Stimulated activated CD4-positive, alpha-beta T cell treated with anti-CD3 and anti-CD28 coated beads, Interleukin-4, amount 100 ng/mL, for 48 hours (primary cell): Measurements from ENCODE around the gene UPF3A.
"Not testable (repeated sequence)": the region's sequence is repeated elsewhere in the genome, so short reads cannot be mapped to it uniquely, and the experiment has no call there.

Experiments used
- DNase-seq, 2 donors: peaks; one replicate each; pipeline ENCODE4 v3.0.0-alpha.2; 2020; ENCODE audit warnings: low read depth in 2 of 2

The UPF3A gene, protein sequence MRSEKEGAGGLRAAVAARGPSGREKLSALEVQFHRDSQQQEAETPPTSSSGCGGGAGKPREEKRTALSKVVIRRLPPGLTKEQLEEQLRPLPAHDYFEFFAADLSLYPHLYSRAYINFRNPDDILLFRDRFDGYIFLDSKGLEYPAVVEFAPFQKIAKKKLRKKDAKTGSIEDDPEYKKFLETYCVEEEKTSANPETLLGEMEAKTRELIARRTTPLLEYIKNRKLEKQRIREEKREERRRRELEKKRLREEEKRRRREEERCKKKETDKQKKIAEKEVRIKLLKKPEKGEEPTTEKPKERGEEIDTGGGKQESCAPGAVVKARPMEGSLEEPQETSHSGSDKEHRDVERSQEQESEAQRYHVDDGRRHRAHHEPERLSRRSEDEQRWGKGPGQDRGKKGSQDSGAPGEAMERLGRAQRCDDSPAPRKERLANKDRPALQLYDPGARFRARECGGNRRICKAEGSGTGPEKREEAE

DNA sequence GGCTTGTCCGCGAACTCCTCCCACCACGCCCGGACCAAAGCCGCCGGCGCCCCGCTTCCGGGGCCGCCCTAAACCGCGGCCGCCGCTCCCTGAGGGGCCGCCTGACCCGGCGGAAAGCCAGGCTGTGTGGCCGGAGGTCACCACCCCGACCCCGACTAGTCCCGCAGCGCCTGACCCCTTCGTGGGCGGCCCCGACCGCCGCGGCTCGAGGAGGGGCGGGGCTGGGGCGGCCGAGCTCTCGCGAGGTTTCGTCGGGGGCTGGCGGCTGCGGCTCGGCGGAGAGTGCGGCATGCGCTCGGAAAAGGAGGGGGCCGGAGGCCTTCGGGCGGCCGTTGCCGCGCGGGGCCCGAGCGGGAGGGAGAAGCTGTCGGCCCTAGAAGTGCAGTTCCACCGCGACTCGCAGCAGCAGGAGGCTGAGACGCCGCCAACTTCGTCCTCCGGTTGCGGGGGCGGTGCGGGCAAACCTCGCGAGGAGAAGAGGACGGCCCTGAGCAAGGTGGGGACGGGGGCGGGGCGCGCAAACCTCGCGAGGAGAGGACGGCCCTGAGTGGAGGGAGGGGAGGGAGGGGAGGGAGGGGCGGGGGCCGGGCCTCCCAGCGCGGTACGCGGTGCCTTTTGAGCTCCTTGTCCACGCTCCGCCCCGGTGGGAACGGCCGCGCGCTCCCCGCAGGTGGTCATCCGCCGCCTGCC is at the start of gene UPF3A:
Gene UPF3A (plus strand): TSS at position 251 of the 690 bp plus-strand sequence. CDS start 39 bp downstream, at position 290.
- peak; percentile 82 to 85 for DNase-seq

DNA sequence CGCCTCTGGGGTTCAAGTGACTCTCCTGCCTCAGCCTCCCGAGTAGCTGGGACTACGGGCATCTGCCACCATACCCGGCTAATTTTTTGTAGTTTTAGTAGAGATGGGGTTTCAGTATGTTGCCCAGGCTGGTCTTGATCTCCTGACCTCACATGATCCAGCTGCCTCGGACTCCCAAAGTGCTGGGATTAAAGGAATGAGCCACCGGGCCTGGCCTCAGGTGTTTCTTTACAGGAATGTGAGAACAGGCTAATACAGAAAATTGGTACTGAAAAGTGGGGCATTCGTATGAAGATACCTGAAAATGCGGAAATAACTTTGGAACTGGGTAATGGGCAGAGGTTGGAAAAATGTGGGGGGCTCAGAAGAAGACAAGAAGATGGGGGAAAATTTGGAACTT is 49.5 kb upstream of the UPF3A start:
- DNase-seq = no peak

DNA sequence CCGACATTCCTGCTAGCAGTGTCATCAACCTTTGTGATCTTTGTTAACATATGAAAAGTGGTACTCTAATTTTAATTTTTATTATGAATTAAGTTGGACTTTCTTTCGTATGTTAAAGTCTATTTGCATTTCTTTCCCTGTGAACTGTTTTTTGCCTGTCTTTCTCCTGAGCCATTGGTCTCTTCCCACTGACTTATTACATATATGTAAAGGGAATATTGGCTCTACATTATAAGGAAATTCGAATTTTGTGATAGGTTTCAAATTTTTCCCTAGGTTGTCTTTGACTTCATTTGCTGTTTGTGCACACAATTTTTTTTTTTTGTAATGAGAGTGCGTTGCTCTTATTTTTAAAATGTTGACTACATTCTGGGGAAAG is 47.1 kb upstream of the UPF3A start:
- DNase-seq = no peak

DNA sequence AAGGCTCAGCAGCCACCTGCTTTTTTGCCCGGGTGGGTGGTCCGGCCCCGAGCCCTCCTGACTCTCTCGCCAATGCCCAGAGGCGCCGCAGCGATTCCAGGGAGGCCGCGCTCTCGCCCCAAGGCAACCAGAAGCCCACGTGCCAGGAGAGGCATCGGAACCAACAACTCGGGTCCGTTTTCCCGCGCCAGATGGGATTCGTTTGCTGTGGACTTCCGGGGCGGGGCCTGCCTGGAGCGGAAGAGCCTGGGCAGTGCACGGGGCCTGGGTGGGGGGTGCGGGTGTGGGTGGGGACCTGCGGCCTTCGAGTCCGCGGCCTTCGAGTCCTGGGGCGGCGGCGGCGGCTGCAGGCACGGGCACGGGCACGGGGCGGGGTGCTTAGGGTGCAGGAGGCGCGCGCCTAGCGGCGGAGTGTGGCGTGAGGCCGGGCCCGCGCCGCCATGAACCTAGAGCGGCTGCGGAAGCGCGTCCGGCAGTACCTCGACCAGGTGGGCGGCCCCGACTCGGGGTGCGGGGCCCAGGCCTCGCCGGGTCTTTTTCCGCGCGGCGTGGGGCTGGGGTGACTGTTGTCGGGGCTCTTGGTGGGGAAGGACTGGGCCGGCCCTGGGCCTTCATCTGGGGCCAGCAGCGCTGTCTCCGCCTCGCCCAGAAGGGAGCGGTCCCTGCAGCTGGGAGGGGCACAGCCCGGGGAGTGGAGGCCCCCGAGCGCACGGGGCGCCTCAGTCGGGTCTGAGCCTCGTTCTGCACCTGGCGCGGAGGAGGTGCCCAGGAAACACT is 46.6 kb upstream of the UPF3A start, which contains the start of gene CDC16:
Gene CDC16 (plus strand): TSS at position 253 of the 777 bp plus-strand sequence. CDS start 188 bp downstream, at position 441.
- DNase-seq = peak; percentile 85 to 91

DNA sequence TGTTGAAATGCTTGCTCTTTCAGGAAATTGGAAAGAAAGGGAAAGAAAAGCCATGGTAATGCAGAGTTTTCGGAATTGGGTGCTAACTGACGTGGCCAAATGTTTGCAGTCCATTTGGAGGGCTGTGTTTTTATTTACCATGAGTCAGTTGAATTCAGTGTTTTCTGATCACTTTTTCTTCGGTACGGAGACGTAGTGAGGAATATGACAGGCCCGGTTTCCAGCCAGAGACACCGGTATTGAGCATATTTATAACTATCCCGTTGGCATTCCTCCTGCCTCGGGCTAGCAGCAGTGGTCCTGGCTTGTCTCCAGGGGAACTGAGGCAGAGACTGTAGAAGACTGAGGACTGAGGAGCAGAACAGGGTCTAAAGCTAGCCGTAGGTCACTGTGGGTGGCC is 45.7 kb upstream of the UPF3A start:
- DNase-seq = no peak

DNA sequence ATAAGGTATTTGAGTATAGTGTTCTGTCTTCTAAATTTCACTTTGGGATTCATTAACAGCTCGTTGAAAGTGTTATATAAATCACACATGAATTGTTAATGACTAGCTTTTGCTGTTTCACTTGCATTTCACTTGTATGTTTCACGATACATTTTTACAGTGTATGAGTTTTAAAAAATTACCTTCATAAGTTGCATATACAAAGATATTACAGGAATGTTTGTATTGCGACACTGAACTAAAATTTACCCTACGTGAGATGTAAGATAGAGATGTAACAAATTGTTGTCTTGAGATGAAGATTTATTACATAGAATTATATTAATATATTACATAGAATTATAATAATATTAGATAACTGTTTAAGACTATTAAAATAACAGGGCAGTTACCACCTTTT is 45.2 kb upstream of the UPF3A start:
- DNase-seq = no peak

DNA sequence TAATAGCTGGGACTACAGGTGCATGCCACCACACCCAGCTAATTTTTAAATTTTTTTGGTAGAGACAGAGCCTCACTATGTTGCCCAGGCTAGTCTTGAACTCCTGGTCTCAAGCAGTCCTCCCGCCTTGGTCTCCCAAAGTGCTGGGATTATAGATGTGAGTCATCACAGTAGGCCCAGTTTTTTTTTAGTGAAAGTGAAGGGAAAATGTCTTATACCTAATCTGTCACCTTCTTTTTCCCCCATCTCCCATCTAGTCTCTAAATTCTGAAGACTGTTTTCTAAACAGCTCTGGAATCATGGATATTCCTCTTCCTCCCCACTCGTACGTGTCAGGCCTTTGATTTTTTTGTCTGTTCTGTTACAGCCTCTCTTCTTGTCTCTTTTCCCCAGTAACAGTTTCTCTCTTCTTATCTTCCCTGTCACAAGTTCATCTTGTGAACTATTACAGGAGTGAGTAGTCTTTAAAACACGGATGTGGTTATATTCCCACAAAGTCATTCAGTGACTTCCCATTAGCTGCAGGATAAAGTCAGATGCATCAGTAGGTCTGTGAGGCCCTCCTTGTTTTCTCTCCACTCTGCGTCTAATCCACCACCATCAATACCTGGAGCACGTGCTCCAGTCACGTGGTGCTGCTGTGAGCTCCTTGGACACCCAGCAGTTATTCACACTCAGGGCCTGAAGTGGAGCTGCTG is 43.8 kb upstream of the UPF3A start:
- no peak for DNase-seq

DNA sequence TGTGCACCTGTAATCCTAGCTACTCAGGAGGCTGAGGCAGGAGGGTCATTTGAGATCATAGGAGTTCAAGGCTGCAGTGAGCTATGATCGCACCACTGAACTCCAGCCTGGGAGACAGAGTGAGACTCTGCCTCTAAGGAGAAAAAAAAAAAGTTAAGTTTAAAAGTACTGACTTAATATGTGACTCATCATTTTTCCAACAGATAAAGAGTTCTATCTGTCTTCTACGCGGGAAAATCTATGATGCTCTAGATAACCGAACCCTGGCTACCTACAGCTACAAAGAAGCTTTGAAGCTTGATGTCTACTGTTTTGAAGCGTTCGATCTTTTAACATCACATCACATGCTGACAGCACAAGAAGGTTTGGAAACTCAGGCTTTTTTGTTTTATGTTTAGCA is 39.5 kb upstream of the UPF3A start:
- DNase-seq = no peak

DNA sequence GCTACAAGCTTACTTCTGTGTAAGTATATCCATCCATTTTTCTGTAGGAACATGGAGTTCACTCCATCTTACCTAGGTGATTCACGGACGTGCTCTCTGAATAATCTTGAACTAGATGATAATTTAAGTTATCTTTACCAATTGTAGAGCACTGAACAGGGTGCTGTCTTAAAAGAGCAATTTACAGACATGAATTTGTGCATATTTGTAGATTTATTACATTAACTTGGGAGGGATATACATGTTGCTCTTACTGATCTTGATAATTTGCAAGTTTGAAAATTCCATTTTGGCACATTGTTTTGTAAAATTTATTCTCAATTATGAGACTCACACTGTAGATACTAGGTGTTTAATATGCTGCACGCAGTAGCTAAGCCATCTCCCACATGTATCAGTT is 37.4 kb upstream of the UPF3A start:
- DNase-seq = no peak

DNA sequence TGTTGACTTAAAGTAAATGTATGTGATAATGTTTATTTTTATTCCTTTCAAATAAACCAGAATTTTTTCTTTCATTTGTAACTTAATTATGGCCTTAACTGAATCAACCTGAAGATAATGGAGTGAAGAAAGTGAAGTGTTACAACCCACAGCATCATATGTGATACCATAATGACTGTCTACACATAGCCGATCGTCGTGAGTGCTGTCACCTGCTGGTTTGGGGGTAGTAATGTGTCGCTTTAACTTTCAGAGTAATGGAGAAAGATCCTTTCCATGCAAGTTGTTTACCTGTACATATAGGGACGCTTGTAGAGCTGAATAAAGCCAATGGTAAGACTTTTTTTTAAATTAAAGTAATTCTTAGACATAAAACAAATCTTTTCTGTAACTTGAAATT is 36.8 kb upstream of the UPF3A start:
- no peak for DNase-seq

DNA sequence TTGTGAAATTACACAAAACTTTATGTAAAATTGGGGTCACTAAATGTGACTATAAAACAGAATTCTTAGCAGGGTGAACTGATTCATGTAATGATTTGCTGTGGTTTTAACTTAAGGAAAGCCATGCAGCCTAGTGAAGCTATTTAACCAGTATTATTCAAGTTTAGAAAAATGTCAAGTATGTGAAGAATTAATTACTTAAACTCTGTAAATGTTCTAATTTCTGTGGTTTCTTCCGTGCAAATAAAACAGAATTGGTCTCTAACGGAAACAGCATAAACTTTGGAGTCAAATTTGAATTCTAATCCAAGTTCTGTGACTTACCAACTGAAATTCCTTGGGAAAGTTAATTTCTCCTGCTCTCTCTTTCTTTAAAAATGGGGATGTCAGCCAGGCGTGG is 33.4 kb upstream of the UPF3A start:
- DNase-seq = no peak

DNA sequence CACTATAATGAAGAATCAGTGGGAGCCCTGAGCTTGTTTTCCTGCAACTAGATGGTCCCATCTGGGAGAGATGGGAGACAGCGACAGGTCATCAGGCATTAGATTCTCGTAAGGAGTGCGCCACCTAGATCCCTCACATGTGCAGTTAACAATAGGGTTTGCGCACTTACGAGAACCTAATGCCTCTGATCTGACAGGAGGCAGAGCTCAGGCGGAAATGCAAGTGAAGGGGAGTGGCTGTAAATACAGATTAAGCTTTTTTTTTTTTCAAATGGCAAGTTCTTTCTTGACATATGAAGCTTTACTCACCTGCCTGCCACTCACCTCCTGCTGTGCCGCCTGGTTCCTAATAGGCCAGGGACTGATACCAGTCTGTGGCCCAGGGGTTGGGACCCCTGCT is 32.3 kb upstream of the UPF3A start:
- no peak for DNase-seq

DNA sequence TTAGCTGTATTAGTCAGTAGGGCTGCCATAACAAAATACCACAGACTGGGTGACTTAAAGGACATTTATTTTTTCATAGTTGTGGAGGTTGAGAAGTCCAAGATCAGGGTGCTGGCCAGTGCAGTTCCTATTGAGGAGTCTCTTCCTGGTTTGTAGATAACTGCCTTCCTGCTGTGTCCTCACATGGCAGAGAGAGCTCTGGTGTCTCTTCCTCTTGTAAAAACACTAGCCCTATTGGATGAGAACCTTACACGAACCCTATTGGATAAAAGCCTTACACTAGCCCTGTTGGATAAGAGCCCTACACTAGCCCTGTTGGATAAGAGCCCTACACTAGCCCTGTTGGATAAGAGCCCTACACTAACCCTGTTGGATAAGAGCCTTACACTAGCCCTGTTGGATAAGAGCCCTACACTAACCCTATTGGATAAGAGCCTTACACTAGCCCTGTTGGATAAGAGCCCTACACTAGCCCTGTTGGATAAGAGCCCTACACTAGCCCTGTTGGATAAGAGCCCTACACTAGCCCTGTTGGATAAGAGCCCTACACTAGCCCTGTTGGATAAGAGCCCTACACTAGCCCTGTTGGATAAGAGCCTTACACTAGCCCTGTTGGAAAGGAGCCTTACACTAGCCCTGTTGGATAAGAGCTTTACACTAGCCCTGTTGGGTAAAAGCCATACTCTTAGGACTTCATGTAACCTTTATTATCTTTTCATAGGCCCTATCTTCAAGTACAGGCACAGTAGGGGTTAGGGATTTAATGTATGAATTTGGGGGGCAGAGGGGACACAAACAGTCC is 29.6 kb upstream of the UPF3A start:
- DNase-seq = not testable (repeated sequence)

DNA sequence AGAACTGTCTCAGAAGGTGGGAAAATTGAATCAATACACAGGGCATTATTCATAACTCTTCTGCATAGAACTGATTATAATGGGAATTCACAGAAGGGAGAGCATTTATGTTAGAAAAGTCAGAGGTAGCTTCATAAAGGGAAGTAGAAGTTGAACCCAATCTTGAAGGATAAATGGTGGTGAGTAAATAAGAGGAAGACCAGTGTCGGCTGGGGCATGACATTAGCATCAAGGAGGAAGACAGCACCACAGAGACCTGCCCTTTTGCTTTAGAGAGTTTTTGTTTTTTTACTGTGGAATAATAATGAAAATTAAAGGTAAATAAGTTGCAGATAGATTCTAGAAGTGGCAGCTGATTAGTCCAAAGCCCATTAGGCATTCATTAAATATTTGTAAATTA is 24.9 kb upstream of the UPF3A start:
- no peak for DNase-seq

DNA sequence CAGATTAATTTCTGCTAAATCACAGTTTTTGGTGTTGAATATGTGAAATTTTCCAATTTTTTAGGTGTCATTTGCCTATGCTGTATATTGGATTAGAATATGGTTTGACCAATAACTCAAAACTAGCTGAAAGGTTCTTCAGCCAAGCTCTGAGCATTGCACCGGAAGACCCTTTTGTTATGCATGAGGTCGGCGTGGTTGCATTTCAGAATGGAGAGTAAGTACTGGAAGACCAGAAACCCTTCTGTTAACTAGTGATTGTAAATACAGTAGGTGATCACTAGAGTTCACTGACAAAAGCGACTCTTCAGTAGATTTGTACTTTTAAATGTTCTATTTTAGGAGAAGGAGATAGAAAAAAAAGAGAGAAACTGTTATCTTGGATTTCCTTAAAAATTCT is 24.4 kb upstream of the UPF3A start:
- DNase-seq = no peak

DNA sequence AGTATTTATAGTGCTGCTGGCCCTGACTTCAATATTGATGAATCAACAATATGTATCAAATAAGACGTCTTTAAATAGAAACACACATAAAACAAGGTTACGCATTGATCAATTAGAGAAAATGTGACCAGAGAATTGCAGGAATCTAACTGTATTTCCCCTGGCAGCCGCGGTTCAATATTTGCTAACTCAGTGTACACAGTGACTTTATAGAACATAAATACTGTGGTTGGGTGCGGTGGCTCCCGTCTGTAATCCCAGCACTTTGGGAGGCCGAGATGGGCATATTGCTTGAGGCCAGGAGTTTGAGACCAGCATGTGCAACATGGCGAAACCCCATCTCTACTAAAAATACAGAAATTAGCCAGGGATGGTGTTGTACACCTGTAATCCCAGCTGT is 22.8 kb upstream of the UPF3A start:
- no peak for DNase-seq

DNA sequence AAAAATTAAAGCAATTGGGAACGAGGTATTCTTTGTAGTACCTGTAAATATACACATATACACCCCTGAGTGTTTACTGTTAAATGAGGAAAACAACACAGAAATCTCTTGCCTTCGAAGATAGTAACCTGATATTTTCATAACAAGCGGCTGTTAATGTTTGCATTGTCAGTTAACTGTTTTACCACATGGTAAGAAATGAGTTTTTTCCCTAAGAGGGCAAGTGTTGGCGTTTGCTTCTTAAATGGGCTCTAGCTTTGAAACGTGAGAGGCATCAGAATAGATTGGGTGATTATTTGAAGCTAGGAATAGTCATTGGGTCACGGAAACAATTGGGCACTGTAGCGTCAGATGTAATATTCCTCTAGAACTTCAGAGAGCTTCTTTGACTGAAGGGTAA is 22.0 kb upstream of the UPF3A start:
- DNase-seq = no peak

DNA sequence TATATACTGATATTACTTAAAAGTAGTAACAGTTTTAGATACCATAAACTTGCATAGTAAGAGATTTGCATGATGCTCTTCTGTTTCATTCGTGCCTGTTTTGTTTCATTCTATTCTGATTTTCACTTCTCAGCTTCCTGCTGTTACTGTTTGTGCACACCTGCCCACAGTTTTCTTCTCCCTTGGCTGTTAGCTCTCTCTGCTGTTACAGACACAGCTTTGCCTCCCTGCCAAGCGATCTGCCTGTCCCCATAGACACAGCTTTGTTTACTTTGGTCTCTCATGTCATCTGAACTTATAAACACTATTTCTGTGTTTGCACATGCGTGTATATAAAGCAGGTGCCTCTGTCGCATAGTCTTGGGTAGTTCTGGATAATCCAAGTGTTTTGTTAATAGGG is 21.4 kb upstream of the UPF3A start:
- DNase-seq = no peak

DNA sequence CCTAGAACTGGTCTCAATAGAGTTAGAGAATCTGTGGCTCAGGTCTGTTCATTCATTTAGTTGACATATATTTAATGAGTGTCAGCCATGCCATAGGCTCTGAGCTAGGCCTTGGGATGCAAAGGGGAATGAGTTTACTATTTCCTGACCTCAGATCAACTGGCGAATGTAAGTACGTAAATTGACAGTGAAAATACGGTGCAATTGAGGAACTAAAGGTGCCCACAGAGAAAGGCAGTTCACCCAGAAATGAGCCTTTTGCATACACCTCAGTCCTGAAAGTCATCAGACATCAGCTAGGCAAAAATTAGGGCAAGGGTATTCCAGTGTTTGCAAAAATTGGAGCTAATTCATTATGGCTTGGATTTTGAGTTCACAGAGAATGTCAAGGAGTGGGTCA is 20.6 kb upstream of the UPF3A start:
- no peak for DNase-seq

DNA sequence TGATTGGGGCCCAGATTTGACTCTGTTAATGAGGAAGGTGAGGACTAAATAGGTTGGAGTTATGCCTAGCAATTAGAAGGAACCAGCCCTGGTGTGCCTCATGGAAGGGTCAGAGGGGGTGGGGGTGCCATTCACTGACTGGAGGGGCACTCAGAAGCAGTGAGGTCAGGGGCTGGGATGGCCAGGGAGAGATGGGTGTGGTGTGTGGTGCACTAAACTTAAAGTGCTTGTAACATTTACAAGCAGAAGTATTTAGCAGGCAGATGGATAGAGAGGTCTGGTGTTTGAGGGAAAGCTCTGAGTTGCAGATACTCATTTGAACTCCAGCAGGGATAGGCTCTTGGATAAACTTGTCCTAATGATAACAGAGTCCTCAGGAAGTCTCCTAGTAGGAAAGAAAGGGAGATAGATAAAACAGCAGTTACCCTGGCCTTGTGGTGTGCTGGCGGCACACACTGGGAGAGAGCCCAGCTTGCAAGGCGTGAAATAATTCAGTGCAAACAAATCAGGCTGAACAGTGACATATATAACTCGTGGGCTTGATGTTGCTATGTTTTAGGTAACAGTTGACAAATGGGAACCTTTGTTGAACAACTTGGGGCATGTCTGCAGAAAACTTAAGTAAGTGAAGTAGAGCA is 20.0 kb upstream of the UPF3A start:
- no peak for DNase-seq
